HEK293 (cell line): Measurements from ENCODE around the gene WDR91.
A peak's percentile ranks its signal among the peaks of the same experiment; 100 is the strongest.

Experiments used
- BCL6B ChIP-seq: fragments of 450-650 bp; formaldehyde crosslinking; IDR thresholded peaks from 2 replicates; pipeline ENCODE4 v1.5.1; 2017; ENCODE audit warnings: missing biosample characterization, missing genetic modification characterization
- HIC1 ChIP-seq: fragments of 450-650 bp; formaldehyde crosslinking; IDR thresholded peaks from 2 replicates; pipeline ENCODE4 v1.5.1; 2016; ENCODE audit warnings: missing biosample characterization, missing genetic modification characterization
- KLF1 ChIP-seq: fragments of 450-650 bp; formaldehyde crosslinking; IDR thresholded peaks from 2 replicates; pipeline ENCODE4 v1.5.1; 2016; ENCODE audit warnings: missing biosample characterization, missing genetic modification characterization
- KLF16 ChIP-seq: fragments of 450-650 bp; formaldehyde crosslinking; IDR thresholded peaks from 2 replicates; pipeline ENCODE4 v1.5.1; 2017; ENCODE audit warnings: missing biosample characterization, missing genetic modification characterization
- MYNN ChIP-seq: fragments of 450-650 bp; formaldehyde crosslinking; IDR thresholded peaks from 2 replicates; pipeline ENCODE4 v1.5.1; 2016; ENCODE audit warnings: missing biosample characterization, missing genetic modification characterization, borderline replicate concordance
- OSR2 ChIP-seq: fragments of 450-650 bp; formaldehyde crosslinking; IDR thresholded peaks from 2 replicates; pipeline ENCODE4 v1.5.1; 2016; ENCODE audit warnings: missing biosample characterization, missing genetic modification characterization
- SCRT1 ChIP-seq: fragments of 450-650 bp; formaldehyde crosslinking; IDR thresholded peaks from 2 replicates; pipeline ENCODE4 v1.5.1; 2016; ENCODE audit warnings: missing biosample characterization, missing genetic modification characterization, borderline replicate concordance
- TCF7L2 ChIP-seq: IDR thresholded peaks from 2 replicates; pipeline ENCODE4 v1.6.1; 2011; ENCODE audit warnings: low read depth, mild to moderate bottlenecking, inconsistent platforms, low read length, moderate library complexity, borderline replicate concordance
- WT1 ChIP-seq: fragments of 450-650 bp; formaldehyde crosslinking; IDR thresholded peaks from 2 replicates; pipeline ENCODE4 v1.5.1; 2016; ENCODE audit warnings: missing biosample characterization, missing genetic modification characterization
- YY1 ChIP-seq: fragments of 450-650 bp; formaldehyde crosslinking; IDR thresholded peaks from 2 replicates; pipeline ENCODE4 v1.5.1; 2018; ENCODE audit warnings: missing biosample characterization, missing genetic modification characterization
- ZBTB1 ChIP-seq: fragments of 450-650 bp; formaldehyde crosslinking; IDR thresholded peaks from 2 replicates; pipeline ENCODE4 v1.5.1; 2016; ENCODE audit warnings: missing biosample characterization, missing genetic modification characterization
- ZFP37 ChIP-seq: fragments of 450-650 bp; formaldehyde crosslinking; IDR thresholded peaks from 2 replicates; pipeline ENCODE4 v1.5.1; 2016; ENCODE audit warnings: missing biosample characterization, missing genetic modification characterization
- ZNF114 ChIP-seq: fragments of 450-650 bp; formaldehyde crosslinking; IDR thresholded peaks from 2 replicates; pipeline ENCODE4 v1.5.0; 2017; ENCODE audit warnings: missing biosample characterization, missing genetic modification characterization
- ZNF133 ChIP-seq: fragments of 450-650 bp; formaldehyde crosslinking; IDR thresholded peaks from 2 replicates; pipeline ENCODE4 v1.5.1; 2016; ENCODE audit warnings: missing biosample characterization, missing genetic modification characterization
- ZNF18 ChIP-seq: fragments of 450-650 bp; formaldehyde crosslinking; IDR thresholded peaks from 2 replicates; pipeline ENCODE4 v1.5.1; 2016; ENCODE audit warnings: missing biosample characterization, missing genetic modification characterization
- ZNF184 ChIP-seq: fragments of 450-650 bp; IDR thresholded peaks from 2 replicates; pipeline ENCODE4 v1.5.1; 2018; ENCODE audit warnings: missing biosample characterization, mild to moderate bottlenecking, missing genetic modification characterization
- ZNF19 ChIP-seq: fragments of 450-650 bp; formaldehyde crosslinking; IDR thresholded peaks from 2 replicates; pipeline ENCODE4; 2016; ENCODE audit warnings: missing biosample characterization, missing genetic modification characterization, low read depth
- ZNF2 ChIP-seq: fragments of 450-650 bp; formaldehyde crosslinking; IDR thresholded peaks from 2 replicates; pipeline ENCODE4 v1.5.1; 2016; ENCODE audit warnings: missing biosample characterization, missing genetic modification characterization
- ZNF248 ChIP-seq: fragments of 450-650 bp; formaldehyde crosslinking; IDR thresholded peaks from 2 replicates; pipeline ENCODE4 v1.5.1; 2017; ENCODE audit warnings: missing biosample characterization, missing genetic modification characterization
- ZNF37A ChIP-seq: fragments of 450-650 bp; IDR thresholded peaks from 2 replicates; pipeline ENCODE4 v1.5.1; 2018; ENCODE audit warnings: missing biosample characterization, missing genetic modification characterization
- ZNF433 ChIP-seq: fragments of 450-650 bp; formaldehyde crosslinking; IDR thresholded peaks from 2 replicates; pipeline ENCODE4 v1.5.1; 2016; ENCODE audit warnings: missing biosample characterization, missing genetic modification characterization, low read depth
- ZNF549 ChIP-seq: fragments of 450-650 bp; IDR thresholded peaks from 2 replicates; pipeline ENCODE4 v1.5.1; 2018; ENCODE audit warnings: missing biosample characterization, missing genetic modification characterization, mild to moderate bottlenecking, inconsistent platforms, moderate library complexity
- ZNF629 ChIP-seq: fragments of 450-650 bp; formaldehyde crosslinking; IDR thresholded peaks from 2 replicates; pipeline ENCODE4 v1.5.1; 2017; ENCODE audit warnings: missing biosample characterization, missing genetic modification characterization
- ZNF654 ChIP-seq: fragments of 450-650 bp; formaldehyde crosslinking; IDR thresholded peaks from 2 replicates; pipeline ENCODE4 v1.5.1; 2016; ENCODE audit warnings: low read depth, missing biosample characterization, missing genetic modification characterization
- ZNF670 ChIP-seq: fragments of 450-650 bp; formaldehyde crosslinking; IDR thresholded peaks from 2 replicates; pipeline ENCODE4 v1.5.1; 2016; ENCODE audit warnings: missing biosample characterization, missing genetic modification characterization, low read depth
- ZNF76 ChIP-seq: fragments of 450-650 bp; formaldehyde crosslinking; IDR thresholded peaks from 2 replicates; pipeline ENCODE4; 2016; ENCODE audit warnings: low read depth, missing biosample characterization, missing genetic modification characterization, borderline replicate concordance
- ZNF785 ChIP-seq: fragments of 450-650 bp; formaldehyde crosslinking; IDR thresholded peaks from 2 replicates; pipeline ENCODE4 v1.5.1; 2016; ENCODE audit warnings: missing biosample characterization, missing genetic modification characterization
- ZSCAN16 ChIP-seq: fragments of 450-650 bp; formaldehyde crosslinking; IDR thresholded peaks from 2 replicates; pipeline ENCODE4 v1.5.1; 2016; ENCODE audit warnings: missing biosample characterization, missing genetic modification characterization
- ZXDB ChIP-seq: fragments of 450-650 bp; formaldehyde crosslinking; IDR thresholded peaks from 2 replicates; pipeline ENCODE4 v1.5.1; 2016; ENCODE audit warnings: missing biosample characterization, missing genetic modification characterization
- TF ChIP-seq, protein P1 (sequence below): fragments of 450-650 bp; formaldehyde crosslinking; IDR thresholded peaks from 2 replicates; pipeline ENCODE4 v1.5.1; 2016; ENCODE audit warnings: missing biosample characterization, missing genetic modification characterization
- TF ChIP-seq, protein P2 (sequence below): fragments of 450-650 bp; formaldehyde crosslinking; IDR thresholded peaks from 2 replicates; pipeline ENCODE4 v1.5.1; 2016; ENCODE audit warnings: missing biosample characterization, missing genetic modification characterization
- TF ChIP-seq, protein P3 (sequence below): fragments of 450-650 bp; formaldehyde crosslinking; IDR thresholded peaks from 2 replicates; pipeline ENCODE4 v1.5.1; 2017; ENCODE audit warnings: missing biosample characterization, missing genetic modification characterization

WDR91 gene

DNA sequence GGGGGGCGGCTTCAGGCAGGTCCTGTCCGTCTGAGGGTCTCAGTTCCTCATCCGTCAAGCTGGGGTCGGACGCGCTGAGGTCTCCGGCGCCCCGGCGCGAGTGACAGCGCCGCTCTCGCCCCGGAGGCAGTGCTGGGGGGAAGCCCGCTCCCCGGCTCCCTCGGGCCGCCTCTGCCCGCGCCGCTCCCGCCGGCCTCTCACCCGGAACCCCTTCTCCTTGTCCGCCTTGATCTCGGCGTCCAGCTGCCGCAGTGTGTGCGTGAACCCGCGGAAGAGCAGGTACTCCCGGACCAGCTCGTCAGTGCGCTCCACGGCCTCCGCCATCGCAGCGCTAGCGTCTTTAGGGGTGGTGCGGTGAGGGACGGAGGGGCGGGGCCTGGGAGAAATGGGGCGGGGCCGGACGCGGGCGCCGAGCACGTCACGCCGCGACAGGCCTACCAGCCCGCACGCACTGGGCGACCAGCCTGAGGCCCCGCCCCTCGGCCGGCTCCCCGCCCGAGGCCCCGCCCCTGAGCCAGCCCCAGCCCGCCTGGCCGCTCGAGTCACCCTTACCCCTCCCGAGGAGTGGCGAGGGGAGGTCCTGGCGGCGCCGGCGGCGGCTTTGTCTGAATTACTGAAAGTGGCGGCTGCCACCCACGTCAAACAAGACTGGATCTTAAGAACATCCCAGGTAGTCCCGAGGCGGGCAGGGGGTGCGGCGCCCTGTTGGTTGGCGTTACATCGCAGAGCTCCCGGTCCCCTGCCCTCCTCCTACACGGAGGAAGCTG lies at the start of gene WDR91 (continued):
- no peak for TF ChIP-seq ZNF549
- no peak for TF ChIP-seq ZNF37A (tag by site-specific recombination)
- TF ChIP-seq, protein P1, sequence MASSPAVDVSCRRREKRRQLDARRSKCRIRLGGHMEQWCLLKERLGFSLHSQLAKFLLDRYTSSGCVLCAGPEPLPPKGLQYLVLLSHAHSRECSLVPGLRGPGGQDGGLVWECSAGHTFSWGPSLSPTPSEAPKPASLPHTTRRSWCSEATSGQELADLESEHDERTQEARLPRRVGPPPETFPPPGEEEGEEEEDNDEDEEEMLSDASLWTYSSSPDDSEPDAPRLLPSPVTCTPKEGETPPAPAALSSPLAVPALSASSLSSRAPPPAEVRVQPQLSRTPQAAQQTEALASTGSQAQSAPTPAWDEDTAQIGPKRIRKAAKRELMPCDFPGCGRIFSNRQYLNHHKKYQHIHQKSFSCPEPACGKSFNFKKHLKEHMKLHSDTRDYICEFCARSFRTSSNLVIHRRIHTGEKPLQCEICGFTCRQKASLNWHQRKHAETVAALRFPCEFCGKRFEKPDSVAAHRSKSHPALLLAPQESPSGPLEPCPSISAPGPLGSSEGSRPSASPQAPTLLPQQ (tag by site-specific recombination): 0 out of 2 replicates have a peak, but pooled peaks have one; percentile 18
- TF ChIP-seq KLF16: peak; percentile 30; the same call in 1 of the 2 replicates
- TF ChIP-seq ZNF248 (tag by site-specific recombination): no peak
- TF ChIP-seq ZNF654 (tag by site-specific recombination): no peak
- TF ChIP-seq ZNF76 (tag by site-specific recombination): no peak
- TF ChIP-seq ZBTB1 (tag by site-specific recombination): no peak
- TF ChIP-seq HIC1: peak; percentile 68; the same call in 1 of the 2 replicates
- no peak for TF ChIP-seq ZNF114 (tag by site-specific recombination)
- no peak for TF ChIP-seq ZNF184 (tag by site-specific recombination)
- TF ChIP-seq KLF1: no peak
- TF ChIP-seq, protein P2, sequence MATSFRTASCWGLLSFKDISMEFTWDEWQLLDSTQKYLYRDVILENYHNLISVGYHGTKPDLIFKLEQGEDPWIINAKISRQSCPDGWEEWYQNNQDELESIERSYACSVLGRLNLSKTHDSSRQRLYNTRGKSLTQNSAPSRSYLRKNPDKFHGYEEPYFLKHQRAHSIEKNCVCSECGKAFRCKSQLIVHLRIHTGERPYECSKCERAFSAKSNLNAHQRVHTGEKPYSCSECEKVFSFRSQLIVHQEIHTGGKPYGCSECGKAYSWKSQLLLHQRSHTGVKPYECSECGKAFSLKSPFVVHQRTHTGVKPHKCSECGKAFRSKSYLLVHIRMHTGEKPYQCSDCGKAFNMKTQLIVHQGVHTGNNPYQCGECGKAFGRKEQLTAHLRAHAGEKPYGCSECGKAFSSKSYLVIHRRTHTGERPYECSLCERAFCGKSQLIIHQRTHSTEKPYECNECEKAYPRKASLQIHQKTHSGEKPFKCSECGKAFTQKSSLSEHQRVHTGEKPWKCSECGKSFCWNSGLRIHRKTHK (tag by site-specific recombination): no peak
- TF ChIP-seq TCF7L2: peak; percentile 34; the same call in 1 of the 2 replicates
- TF ChIP-seq, protein P3, sequence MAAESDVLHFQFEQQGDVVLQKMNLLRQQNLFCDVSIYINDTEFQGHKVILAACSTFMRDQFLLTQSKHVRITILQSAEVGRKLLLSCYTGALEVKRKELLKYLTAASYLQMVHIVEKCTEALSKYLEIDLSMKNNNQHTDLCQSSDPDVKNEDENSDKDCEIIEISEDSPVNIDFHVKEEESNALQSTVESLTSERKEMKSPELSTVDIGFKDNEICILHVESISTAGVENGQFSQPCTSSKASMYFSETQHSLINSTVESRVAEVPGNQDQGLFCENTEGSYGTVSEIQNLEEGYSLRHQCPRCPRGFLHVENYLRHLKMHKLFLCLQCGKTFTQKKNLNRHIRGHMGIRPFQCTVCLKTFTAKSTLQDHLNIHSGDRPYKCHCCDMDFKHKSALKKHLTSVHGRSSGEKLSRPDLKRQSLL (tag by site-specific recombination): no peak
- TF ChIP-seq ZXDB (tag by site-specific recombination): no peak
- TF ChIP-seq ZNF2 (tag by site-specific recombination): no peak
- no peak for TF ChIP-seq MYNN
- no peak for TF ChIP-seq ZNF670
- TF ChIP-seq ZSCAN16: no peak
- no peak for TF ChIP-seq BCL6B (tag by site-specific recombination)
- no peak for TF ChIP-seq ZNF785 (tag by site-specific recombination)
- no peak for TF ChIP-seq OSR2 (tag by site-specific recombination)
- TF ChIP-seq ZNF629 (tag by site-specific recombination): no peak
- 0 out of 2 replicates have a peak, but pooled peaks have one; percentile 5 for TF ChIP-seq ZNF133 (tag by site-specific recombination)
- TF ChIP-seq ZNF19 (tag by site-specific recombination): no peak
- TF ChIP-seq ZFP37 (tag by site-specific recombination): no peak
- peak; percentile 72 for TF ChIP-seq YY1 (tag by site-specific recombination)
- no peak for TF ChIP-seq ZNF18 (tag by site-specific recombination)
- TF ChIP-seq WT1: no peak
- no peak for TF ChIP-seq SCRT1 (tag by site-specific recombination)
- TF ChIP-seq ZNF433: no peak
